ENCODE measurements around the gene SZT2.

Gene SZT2

GRCh38 chr1:43438006-43438405, 48.3 kb downstream of the SZT2 start:
- in situ Hi-C loops (cut with HindIII; ENCODE audit: low pct_ligation_motif_present, low sequenced_read_pairs) = no loop called here
- TF ChIP-seq CTCF (IDR thresholded peaks at IDR 0.05; ENCODE audit: low read depth, low read length, missing control alignments) = no peak
- no peaks in the 10 kb centered on the region for H3K27me3 ChIP-seq (replicated peaks)
- H3K36me3 ChIP-seq (replicated peaks) = peaks cover 73% of the 10 kb centered on the region
- no peak for DNase-seq
- H3K27ac ChIP-seq = no peak overlapping the region
- no peak overlapping the region for H3K4me3 ChIP-seq (ENCODE audit: low read depth, low read length)

GRCh38 chr1:43438576-43438952, 48.9 kb downstream of the SZT2 start:
- no peak for TF ChIP-seq CTCF (IDR thresholded peaks at IDR 0.05; ENCODE audit: low read depth, low read length, missing control alignments)
- H3K36me3 ChIP-seq (replicated peaks) = peaks cover 73% of the 10 kb centered on the region

GRCh38 chr1:43438953-43439581, 49.4 kb downstream of the SZT2 start:
- no peak overlapping the region for H3K4me3 ChIP-seq (ENCODE audit: low read depth, low read length)
- H3K27me3 ChIP-seq (replicated peaks) = no peaks in the 10 kb centered on the region
- peaks cover 73% of the 10 kb centered on the region for H3K36me3 ChIP-seq (replicated peaks)
- no peak for DNase-seq
- H3K27ac ChIP-seq = no peak overlapping the region
- in situ Hi-C loops (cut with HindIII; ENCODE audit: low pct_ligation_motif_present, low sequenced_read_pairs) = no loop called here
- TF ChIP-seq CTCF (IDR thresholded peaks at IDR 0.05; ENCODE audit: low read depth, low read length, missing control alignments) = peak; percentile 7

More at GRCh38 chr1:43438576-43438952, 48.9 kb downstream of the SZT2 start:
- no peak for DNase-seq
- Histone ChIP-seq H3K27me3 (replicated peaks) (no peaks in the 10 kb centered on the region), H3K4me3 (ENCODE audit: low read depth, low read length) (no peak overlapping the region), H3K27ac (no peak overlapping the region)
- in situ Hi-C loops (cut with HindIII; ENCODE audit: low pct_ligation_motif_present, low sequenced_read_pairs) = no loop called here

GRCh38 chr1:43439781-43440180, 50.1 kb downstream of the SZT2 start:
- Histone ChIP-seq H3K27ac (no peak overlapping the region), H3K4me3 (ENCODE audit: low read depth, low read length) (no peak overlapping the region), H3K27me3 (replicated peaks) (no peaks in the 10 kb centered on the region), H3K36me3 (replicated peaks) (peaks cover 68% of the 10 kb centered on the region)
- no peak for TF ChIP-seq CTCF (IDR thresholded peaks at IDR 0.05; ENCODE audit: low read depth, low read length, missing control alignments)
- in situ Hi-C loops (cut with HindIII; ENCODE audit: low pct_ligation_motif_present, low sequenced_read_pairs) = no loop called here
- no peak for DNase-seq

- H3K36me3 ChIP-seq (replicated peaks) = peaks cover 63% of the 10 kb centered on the region
- in situ Hi-C loops (cut with HindIII; ENCODE audit: low pct_ligation_motif_present, low sequenced_read_pairs) = no loop called here
Observed at GRCh38 chr1:43440358-43440757, 50.7 kb downstream of the SZT2 start.

More at GRCh38 chr1:43440358-43440757, 50.7 kb downstream of the SZT2 start:
- no peak for DNase-seq
- TF ChIP-seq CTCF (IDR thresholded peaks at IDR 0.05; ENCODE audit: low read depth, low read length, missing control alignments) = no peak
- H3K4me3 ChIP-seq (ENCODE audit: low read depth, low read length) = no peak overlapping the region
- no peak overlapping the region for H3K27ac ChIP-seq
- no peaks in the 10 kb centered on the region for H3K27me3 ChIP-seq (replicated peaks)
